ENCODE results near the gene USP24. TPM values are rescaled to one million over a fixed set of nuclear protein-coding genes. Genes with fewer than 3 reads are reported as not detected.
A peak's percentile ranks its signal among the peaks of the same experiment; 100 is the strongest.

USP24 gene
- polyA plus RNA-seq, 1 donor from 2014 or later = 29.5 TPM

DNA sequence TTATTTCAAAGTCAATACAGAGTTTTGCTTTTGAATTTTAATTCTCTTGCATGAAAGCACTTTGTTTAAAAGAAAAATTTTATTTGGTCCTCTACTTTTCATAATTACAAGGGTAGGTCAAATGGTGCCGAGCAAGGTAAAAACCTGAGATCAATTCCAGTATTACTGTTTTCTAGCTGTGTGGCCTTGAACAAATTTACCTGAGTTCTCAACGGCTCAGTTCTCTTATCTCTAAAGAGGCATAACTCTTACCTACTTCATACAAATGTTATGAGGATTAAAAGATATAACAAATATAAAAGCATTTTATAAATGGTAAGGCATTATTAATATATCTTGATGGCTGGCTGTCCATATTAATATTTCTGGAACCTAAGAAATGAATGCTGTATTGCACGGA lies 42.5 kb downstream of the USP24 start:
- H3K9me3 ChIP-seq (ENCODE audit: low read length) = no peaks in the 10 kb centered on the region
- no peaks in the 10 kb centered on the region for H3K9me2 ChIP-seq (ENCODE audit: insufficient read depth, low read length)
- TF ChIP-seq MXI1 (conservative IDR thresholded peaks at IDR 0.05; ENCODE audit: poor library complexity, severe bottlenecking) (no peak), EZH2 (IDR thresholded peaks at IDR 0.05; ENCODE audit: borderline replicate concordance, insufficient read depth, low read length, poor library complexity, severe bottlenecking) (no peak), REST (IDR thresholded peaks at IDR 0.05; ENCODE audit: borderline replicate concordance) (no peak), POLR2AphosphoS5 (IDR thresholded peaks at IDR 0.05) (no peak)
- H3F3A ChIP-seq (ENCODE audit: insufficient read depth, low read length, poor library complexity, severe bottlenecking) = no peaks in the 10 kb centered on the region
- no peaks in the 10 kb centered on the region for H4K20me1 ChIP-seq (ENCODE audit: insufficient read depth)
- no peak overlapping the region for H3K4me2 ChIP-seq (ENCODE audit: low read length)
- H3K36me3 ChIP-seq (ENCODE audit: insufficient read depth, low read length) = no peaks in the 10 kb centered on the region
- no peak overlapping the region for H3K9ac ChIP-seq (ENCODE audit: low read length)
- H2AFZ ChIP-seq (ENCODE audit: low read depth, low read length) = no peak overlapping the region
- no peaks in the 10 kb centered on the region for H3K27me3 ChIP-seq (ENCODE audit: insufficient read depth, low read depth, low read length)
- H3K79me2 ChIP-seq (replicated peaks; ENCODE audit: insufficient read depth, low read length) = no peaks in the 10 kb centered on the region
- H3K27ac ChIP-seq (ENCODE audit: low read length) = no peak overlapping the region
- H3K4me3 ChIP-seq (ENCODE audit: low read length) = peak overlapping the region; percentile 21

DNA sequence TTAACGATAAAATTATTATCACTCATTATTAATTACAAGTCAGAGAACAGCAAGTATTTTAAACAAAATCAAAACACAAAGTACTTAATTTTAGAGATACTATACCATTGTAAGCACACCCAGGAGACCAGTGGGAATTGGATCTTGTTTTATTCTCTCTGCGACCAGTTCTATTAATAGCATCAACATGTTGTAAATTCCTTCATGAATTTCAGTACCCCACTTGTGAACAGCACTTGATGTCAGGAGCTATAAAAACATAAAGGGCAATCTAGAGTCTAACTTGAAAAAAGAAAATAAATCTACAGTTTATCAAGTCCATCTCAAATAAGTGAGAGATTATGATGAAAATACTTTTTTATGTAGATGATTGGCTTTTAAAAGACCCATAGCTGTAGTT lies 42.9 kb downstream of the USP24 start:
- TF ChIP-seq EZH2 (IDR thresholded peaks at IDR 0.05; ENCODE audit: borderline replicate concordance, insufficient read depth, low read length, poor library complexity, severe bottlenecking) = no peak
- no peak for TF ChIP-seq TAF1 (IDR thresholded peaks at IDR 0.05; ENCODE audit: low read depth)
- TF ChIP-seq RAD21 (conservative IDR thresholded peaks at IDR 0.05) = no peak
- Histone ChIP-seq H3K79me2 (replicated peaks; ENCODE audit: insufficient read depth, low read length) (no peaks in the 10 kb centered on the region), H3K27ac (ENCODE audit: low read length) (peak overlapping the region; percentile 47), H3K4me3 (ENCODE audit: low read length) (peak overlapping the region; percentile 21), H3K9ac (ENCODE audit: low read length) (no peak overlapping the region), H3K9me3 (ENCODE audit: low read length) (no peaks in the 10 kb centered on the region), H3K27me3 (ENCODE audit: insufficient read depth, low read depth, low read length) (no peaks in the 10 kb centered on the region), H3K4me2 (ENCODE audit: low read length) (no peak overlapping the region), H3K9me2 (ENCODE audit: insufficient read depth, low read length) (no peaks in the 10 kb centered on the region), H2AFZ (ENCODE audit: low read depth, low read length) (no peak overlapping the region), H3K36me3 (ENCODE audit: insufficient read depth, low read length) (peaks cover 2% of the 10 kb centered on the region), H4K20me1 (ENCODE audit: insufficient read depth) (no peaks in the 10 kb centered on the region), H3F3A (ENCODE audit: insufficient read depth, low read length, poor library complexity, severe bottlenecking) (no peaks in the 10 kb centered on the region)

- H3K27me3 ChIP-seq (ENCODE audit: insufficient read depth, low read depth, low read length) = no peaks in the 10 kb centered on the region
- TF ChIP-seq EZH2 (IDR thresholded peaks at IDR 0.05; ENCODE audit: borderline replicate concordance, insufficient read depth, low read length, poor library complexity, severe bottlenecking) = no peak
- TF ChIP-seq CTCF (IDR thresholded peaks at IDR 0.05; ENCODE audit: poor library complexity, severe bottlenecking) = no peak
- no peak for TF ChIP-seq TAF1 (IDR thresholded peaks at IDR 0.05; ENCODE audit: low read depth)
- TF ChIP-seq POLR2AphosphoS5 (IDR thresholded peaks at IDR 0.05) = no peak
- no peak for TF ChIP-seq REST (IDR thresholded peaks at IDR 0.05; ENCODE audit: borderline replicate concordance)
- no peak for TF ChIP-seq SMC3 (conservative IDR thresholded peaks at IDR 0.05; ENCODE audit: poor library complexity)
- TF ChIP-seq RAD21 (conservative IDR thresholded peaks at IDR 0.05) = no peak
- no peak for TF ChIP-seq EP300 (conservative IDR thresholded peaks at IDR 0.05; ENCODE audit: poor library complexity, severe bottlenecking)
- TF ChIP-seq MXI1 (conservative IDR thresholded peaks at IDR 0.05; ENCODE audit: poor library complexity, severe bottlenecking) = no peak
- no peaks in the 10 kb centered on the region for H3F3A ChIP-seq (ENCODE audit: insufficient read depth, low read length, poor library complexity, severe bottlenecking)
- H3K4me2 ChIP-seq (ENCODE audit: low read length) = no peak overlapping the region
- no peaks in the 10 kb centered on the region for H3K9me2 ChIP-seq (ENCODE audit: insufficient read depth, low read length)
- no peak overlapping the region for H2AFZ ChIP-seq (ENCODE audit: low read depth, low read length)
- no peaks in the 10 kb centered on the region for H3K79me2 ChIP-seq (replicated peaks; ENCODE audit: insufficient read depth, low read length)
- H3K4me3 ChIP-seq (ENCODE audit: low read length) = peak overlapping the region; percentile 21
- no peak overlapping the region for H3K9ac ChIP-seq (ENCODE audit: low read length)
- H4K20me1 ChIP-seq (ENCODE audit: insufficient read depth) = no peaks in the 10 kb centered on the region
- peak overlapping the region; percentile 47 for H3K27ac ChIP-seq (ENCODE audit: low read length)
- no peaks in the 10 kb centered on the region for H3K9me3 ChIP-seq (ENCODE audit: low read length)
- H3K36me3 ChIP-seq (ENCODE audit: insufficient read depth, low read length) = peaks cover 5% of the 10 kb centered on the region
Measured at GRCh38 chr1:55171694-55172093, 43.5 kb downstream of the USP24 start.

Data from neural cell (in vitro differentiated cells).